ENCODE results near the gene CSPG4.

CSPG4 gene

GRCh38 chr15:75727851-75728715, 15.4 kb upstream of the CSPG4 start:
- DNase-seq (ENCODE audit: low read depth), result no peak
- peak; percentile 70 for TF ChIP-seq CTCF (IDR thresholded peaks at IDR 0.05; ENCODE audit: low read depth, low read length, missing control alignments)

DNA sequence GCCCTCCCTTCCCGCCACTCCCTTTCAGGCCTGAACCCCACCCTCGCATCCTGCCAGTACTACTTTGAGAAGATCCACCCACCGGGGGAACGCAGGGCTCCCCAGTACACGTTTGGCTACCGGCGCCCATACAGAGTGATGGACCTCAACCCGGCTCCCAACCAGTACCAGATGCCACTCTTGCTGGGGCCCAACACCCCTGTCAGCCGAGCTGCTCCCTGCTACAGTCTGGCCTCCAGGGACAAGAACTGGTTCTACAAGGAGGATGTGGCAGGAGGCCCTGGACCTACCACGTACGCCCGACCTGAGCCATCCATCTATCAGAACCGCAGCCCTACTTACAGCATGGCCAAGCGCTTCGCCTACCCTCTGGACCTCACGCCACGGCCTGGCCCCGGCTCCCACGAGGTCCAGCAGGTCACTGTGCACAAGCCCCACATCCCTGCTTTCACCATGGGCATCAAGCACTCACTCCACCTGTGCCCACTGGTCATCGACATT, 14.4 kb upstream of the CSPG4 start:
- no peak for DNase-seq (ENCODE audit: low read depth)

More at GRCh38 chr15:75727851-75728715, 15.4 kb upstream of the CSPG4 start:
- H3K4me3 ChIP-seq (ENCODE audit: low read depth, low read length), result no peak overlapping the region

DNA sequence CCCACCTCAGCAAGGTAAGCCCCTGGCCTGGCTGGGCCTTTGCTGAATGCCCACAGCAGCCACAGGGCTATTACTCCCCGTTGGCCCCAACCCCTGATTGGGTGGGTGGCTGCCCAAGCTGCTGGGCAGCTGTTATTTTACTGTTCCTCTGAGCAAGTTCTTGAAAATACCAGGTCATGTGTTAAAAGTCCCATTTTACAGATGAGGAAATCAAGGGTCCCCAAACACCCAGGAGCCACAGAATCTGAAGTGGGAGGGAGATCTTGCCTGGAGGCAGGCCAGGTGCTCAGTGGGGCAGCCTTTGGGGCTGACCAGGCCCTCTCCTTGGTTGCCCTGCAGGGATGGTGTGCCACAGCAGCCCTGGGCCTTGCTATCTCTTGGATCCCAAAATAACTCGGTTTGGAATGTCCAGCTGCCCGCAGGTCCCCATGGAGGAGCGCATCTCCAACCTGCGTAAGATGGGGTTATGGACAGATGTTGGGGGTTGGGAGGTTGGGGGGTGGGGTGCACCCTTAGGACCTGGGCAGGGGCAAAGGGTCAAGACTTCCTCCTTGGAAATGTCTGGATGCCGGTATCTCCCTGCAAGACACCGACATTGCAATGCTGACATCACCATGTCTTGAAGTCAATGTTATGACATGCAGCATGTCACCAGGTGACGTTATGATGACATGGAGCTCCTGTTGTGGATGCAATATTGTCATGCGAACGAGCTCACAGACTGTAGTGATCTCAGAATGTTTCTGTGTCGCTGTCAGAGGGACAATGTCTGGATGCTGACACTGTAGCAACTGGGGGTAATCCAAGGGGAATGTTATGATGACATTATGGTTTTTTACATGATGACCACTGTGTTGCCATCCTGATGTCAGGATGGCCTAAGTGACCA, 13.3 kb upstream of the CSPG4 start:
- no peak overlapping the region for H3K4me3 ChIP-seq (ENCODE audit: low read depth, low read length)
- no peak for TF ChIP-seq CTCF (IDR thresholded peaks at IDR 0.05; ENCODE audit: low read depth, low read length, missing control alignments)
- no peak for DNase-seq (ENCODE audit: low read depth)

More for the DNA sequence above, 14.4 kb upstream of the CSPG4 start:
- H3K4me3 ChIP-seq (ENCODE audit: low read depth, low read length), result no peak overlapping the region
- no peak for TF ChIP-seq CTCF (IDR thresholded peaks at IDR 0.05; ENCODE audit: low read depth, low read length, missing control alignments)

GRCh38 chr15:75725006-75725718, 12.5 kb upstream of the CSPG4 start:
- no peak for DNase-seq (ENCODE audit: low read depth)
- no peak overlapping the region for H3K4me3 ChIP-seq (ENCODE audit: low read depth, low read length)
- no peak for TF ChIP-seq CTCF (IDR thresholded peaks at IDR 0.05; ENCODE audit: low read depth, low read length, missing control alignments)

DNA sequence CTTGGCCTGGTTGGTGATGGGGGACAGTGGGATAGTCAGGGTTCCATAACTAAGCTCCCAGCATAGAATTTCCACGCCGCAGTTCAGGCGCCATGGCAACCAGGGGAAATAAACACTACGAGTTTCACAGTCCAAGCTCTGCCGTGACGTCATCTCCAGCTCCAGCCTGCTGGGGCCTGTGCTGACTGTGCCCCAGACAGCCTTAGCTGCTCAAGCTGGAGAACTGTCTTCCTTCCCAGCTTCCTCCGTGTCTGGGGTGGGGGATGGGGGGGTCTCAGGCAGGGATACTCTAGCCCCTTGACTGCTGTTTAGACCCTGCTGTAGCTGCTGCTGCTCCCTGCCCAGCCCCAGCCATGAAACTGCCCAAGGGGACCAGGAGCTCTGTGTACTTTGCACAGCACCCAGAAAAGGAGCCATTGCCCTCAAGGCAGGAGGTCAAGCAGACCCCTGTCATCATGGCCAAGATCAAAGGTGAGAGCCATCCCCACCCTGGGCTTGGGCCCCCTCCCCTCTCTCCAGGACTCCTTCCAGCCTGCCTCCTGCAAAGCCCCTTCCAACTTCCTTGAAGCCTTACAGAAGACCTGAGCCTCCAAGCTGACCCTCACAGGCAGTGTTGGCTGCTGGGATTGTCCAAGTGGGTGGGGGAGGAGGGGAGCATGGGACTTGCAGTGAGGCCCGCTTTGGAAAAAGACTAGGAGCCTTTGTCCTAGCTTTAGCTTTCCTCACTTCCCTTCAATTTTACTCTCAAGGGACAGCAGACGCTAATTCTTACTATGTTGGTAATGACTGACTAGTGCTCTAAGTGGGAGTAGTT, 11.4 kb upstream of the CSPG4 start:
- TF ChIP-seq CTCF (IDR thresholded peaks at IDR 0.05; ENCODE audit: low read depth, low read length, missing control alignments), result no peak
- H3K4me3 ChIP-seq (ENCODE audit: low read depth, low read length), result no peak overlapping the region
- no peak for DNase-seq (ENCODE audit: low read depth)

All from GM12864 (cell line).